Neuronal stem cell (in vitro differentiated cells): ENCODE measurements around the gene RIN3.

Experiments used
- DNase-seq: peaks from one replicate; pipeline ENCODE4 v3.0.0-alpha.2; 2013; ENCODE audit warnings: low spot score
- H2AFZ ChIP-seq: one replicate; pipeline ENCODE4 v1.6.1; 2013; ENCODE audit warnings: mild to moderate bottlenecking, low read length, inconsistent platforms
- H2AK5ac ChIP-seq: 2 replicates; pipeline ENCODE4 v1.6.1; 2013; ENCODE audit warnings: low read depth, mild to moderate bottlenecking, inconsistent platforms, low read length, moderate library complexity, mixed read lengths
- H2BK120ac ChIP-seq: 2 replicates; pipeline ENCODE4 v1.6.1; 2013; ENCODE audit warnings: low read depth, mild to moderate bottlenecking, inconsistent platforms, low read length, moderate library complexity, mixed read lengths
- H2BK12ac ChIP-seq: one replicate; pipeline ENCODE4 v1.6.1; 2013; ENCODE audit warnings: low read length, inconsistent platforms
- H2BK15ac ChIP-seq: 2 replicates; pipeline ENCODE4 v1.6.1; 2013; ENCODE audit warnings: mild to moderate bottlenecking, low read length, inconsistent platforms, mixed read lengths
- H2BK5ac ChIP-seq: one replicate; pipeline ENCODE4 v1.6.1; 2013; ENCODE audit warnings: inconsistent platforms, mild to moderate bottlenecking, low read length, moderate library complexity
- H3K14ac ChIP-seq: one replicate; pipeline ENCODE4 v1.6.1; 2013; ENCODE audit warnings: low read length, inconsistent platforms
- H3K18ac ChIP-seq: 2 replicates; pipeline ENCODE4 v1.6.1; 2013; ENCODE audit warnings: low read length, inconsistent platforms
- H3K23ac ChIP-seq: 2 replicates; pipeline ENCODE4 v1.6.1; 2013; ENCODE audit warnings: low read depth, mild to moderate bottlenecking, mixed read lengths, low read length, inconsistent platforms; ENCODE audit not compliant: poor library complexity
- H3K27ac ChIP-seq: replicated peaks from 3 replicates; pipeline ENCODE4 v1.5.1; 2013; ENCODE audit warnings: low read length, inconsistent platforms
- H3K27me3 ChIP-seq, 3 experiments: 2 replicates each; pipeline ENCODE4 v1.6.1; 2013; ENCODE audit warnings: low read length in 3 of 3, mild to moderate bottlenecking in 2 of 3, inconsistent platforms in 1 of 3, low read depth in 1 of 3, mixed read lengths in 1 of 3, moderate library complexity in 1 of 3; ENCODE audit not compliant: control insufficient read depth in 3 of 3, insufficient read depth in 3 of 3
- H3K36me3 ChIP-seq, 2 donors: replicated peaks in 1 of 2; 2 replicates each; pipeline ENCODE4 v1.6.1; 2013; ENCODE audit warnings: low read length in 2 of 2; ENCODE audit not compliant: control insufficient read depth in 2 of 2, insufficient read depth in 2 of 2
- H3K4ac ChIP-seq: 2 replicates; pipeline ENCODE4 v1.6.1; 2013; ENCODE audit warnings: inconsistent platforms, mild to moderate bottlenecking, low read length, moderate library complexity
- H3K4me1 ChIP-seq, 2 donors: 1 replicate in 1 of 2; 2 replicates in 1 of 2; pipeline ENCODE4 v1.6.1; 2013; ENCODE audit warnings: low read length in 2 of 2, low read depth in 1 of 2; ENCODE audit not compliant: control insufficient read depth in 2 of 2, insufficient read depth in 1 of 2
- H3K4me2 ChIP-seq: one replicate; pipeline ENCODE4 v1.6.1; 2013; ENCODE audit warnings: mild to moderate bottlenecking, low read length, inconsistent platforms; ENCODE audit not compliant: insufficient read depth, poor library complexity, severe bottlenecking
- H3K4me3 ChIP-seq, 2 donors: 2 replicates each; pipeline ENCODE4 v1.5.1; 2013; ENCODE audit warnings: low read length in 2 of 2, mild to moderate bottlenecking in 2 of 2, inconsistent platforms in 1 of 2, moderate library complexity in 1 of 2
- H3K79me1 ChIP-seq: one replicate; pipeline ENCODE4 v1.6.1; 2013; ENCODE audit warnings: low read depth, mild to moderate bottlenecking, inconsistent platforms, low read length, moderate library complexity
- H3K9ac ChIP-seq: one replicate; pipeline ENCODE4 v1.6.1; 2013; ENCODE audit warnings: mild to moderate bottlenecking, low read depth, low read length, inconsistent platforms; ENCODE audit not compliant: poor library complexity
- H3K9me3 ChIP-seq, 2 donors: replicated peaks in 1 of 2; 2 replicates each; pipeline versions ENCODE3 to v1.6.1; 2013; ENCODE audit warnings: low read length in 2 of 2, mild to moderate bottlenecking in 2 of 2, inconsistent platforms in 1 of 2, low read depth in 1 of 2, mixed read lengths in 1 of 2, moderate library complexity in 1 of 2; ENCODE audit not compliant: control insufficient read depth in 2 of 2, insufficient read depth in 1 of 2
- H4K8ac ChIP-seq: one replicate; pipeline ENCODE4 v1.6.1; 2013; ENCODE audit warnings: low read depth, mild to moderate bottlenecking, inconsistent platforms, low read length, moderate library complexity
- H4K91ac ChIP-seq: one replicate; pipeline ENCODE4 v1.6.1; 2013; ENCODE audit warnings: low read length, low read depth, mild to moderate bottlenecking, inconsistent platforms; ENCODE audit not compliant: poor library complexity
- WGBS, 2 donors: extraction: QIAGEN DNeasy Blood & Tissue Kit; methylation state at CpG; one replicate each; pipeline ENCODE4 v1.1.7; 2013; ENCODE audit warnings: missing lambda C conversion rate in 2 of 2, mixed read lengths in 1 of 2; ENCODE audit not compliant: insufficient read length in 2 of 2, insufficient replicate concordance in 1 of 2; ENCODE audit errors: extremely low coverage in 2 of 2; 5-methylcytosine and 5-hydroxymethylcytosine counted together

Gene RIN3

DNA sequence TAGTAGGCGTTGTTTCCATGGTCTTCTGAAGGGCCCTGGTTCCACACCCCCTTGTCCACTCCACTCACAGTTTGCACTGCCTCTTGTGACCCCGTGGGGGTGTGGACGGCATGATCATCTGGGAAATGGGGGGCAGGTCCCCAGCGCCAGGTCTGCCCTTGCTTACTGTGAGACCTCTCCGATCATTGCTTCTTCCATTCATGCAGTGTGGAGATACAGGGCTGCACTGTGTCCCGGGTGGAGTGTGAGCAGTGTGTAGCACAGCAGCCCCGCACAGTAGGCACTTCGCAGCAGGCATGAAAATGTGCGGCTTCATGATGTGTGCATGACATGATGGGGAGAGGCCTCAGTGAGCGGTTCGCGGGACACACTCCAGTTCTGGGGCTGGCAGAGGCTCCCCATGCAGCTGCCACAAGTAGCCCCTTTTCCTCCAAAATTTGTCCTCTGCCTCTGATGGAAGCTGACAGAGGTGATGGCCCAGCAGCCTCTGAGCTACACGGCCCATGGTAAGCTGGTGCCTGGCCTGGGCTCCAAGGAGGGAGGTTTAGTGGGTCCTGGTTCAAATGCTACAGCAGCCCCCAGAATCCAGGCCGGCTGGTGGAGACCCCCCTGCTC is 15.0 kb downstream of the RIN3 start:
- Histone ChIP-seq H2BK5ac (no peak overlapping the region), H2BK15ac (no peak overlapping the region), H3K27ac (no peak overlapping the region), H3K36me3 (no peaks in the 10 kb centered on the region), H2AK5ac (peak overlapping the region; percentile 81), H3K4me2 (no peak overlapping the region), H4K91ac (no peak overlapping the region), H3K9me3 (no peaks in the 10 kb centered on the region), H3K4ac (no peak overlapping the region), H3K9ac (no peak overlapping the region), H3K4me3 (peak overlapping the region in 1 of 2 donors; percentile 24), H3K23ac (no peak overlapping the region), H3K27me3 (no peaks in the 10 kb centered on the region), H2BK120ac (no peak overlapping the region), H2AFZ (no peak overlapping the region), H3K18ac (peak overlapping the region; percentile 3), H4K8ac (no peak overlapping the region), H3K14ac (no peak overlapping the region), H3K4me1 (peaks cover 0 to 3% of the 10 kb centered on the region in 2 donors), H2BK12ac (no peak overlapping the region), H3K79me1 (no peaks in the 10 kb centered on the region)
- no peak for DNase-seq
- WGBS, 2 donors = no CpG with 5 or more reads among the region's 14 CpGs

DNA sequence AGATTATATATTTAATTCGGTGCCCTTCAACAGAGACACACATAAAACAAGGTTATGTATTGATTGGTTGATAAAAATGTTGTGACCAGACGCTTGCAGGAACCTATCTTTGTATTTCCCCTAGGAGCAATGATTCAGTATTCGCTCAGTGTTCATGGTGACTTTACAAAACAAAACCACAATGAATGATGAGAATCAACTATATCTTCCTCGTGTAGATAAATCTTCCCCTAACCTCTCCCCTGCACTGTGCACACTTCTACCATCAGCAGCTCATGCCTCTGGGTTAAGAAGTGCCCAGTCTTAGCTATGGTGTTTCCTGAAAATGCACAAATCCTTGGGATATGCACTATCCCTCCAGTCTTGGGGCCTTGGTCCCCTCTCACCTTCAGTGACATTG is 16.3 kb downstream of the RIN3 start:
- Histone ChIP-seq H3K18ac (no peak overlapping the region), H3K27ac (no peak overlapping the region), H2BK15ac (no peak overlapping the region), H2BK5ac (no peak overlapping the region), H3K79me1 (no peaks in the 10 kb centered on the region), H3K36me3 (no peaks in the 10 kb centered on the region), H3K27me3 (no peaks in the 10 kb centered on the region), H3K4me3 (no peak overlapping the region), H3K4me1 (peaks cover 0 to 3% of the 10 kb centered on the region in 2 donors), H3K4me2 (no peak overlapping the region), H3K14ac (no peak overlapping the region), H2BK120ac (no peak overlapping the region), H3K9ac (no peak overlapping the region), H2AK5ac (no peak overlapping the region), H3K9me3 (no peaks in the 10 kb centered on the region), H2BK12ac (no peak overlapping the region), H4K91ac (no peak overlapping the region), H3K23ac (no peak overlapping the region), H3K4ac (no peak overlapping the region), H4K8ac (no peak overlapping the region), H2AFZ (no peak overlapping the region)
- no CpG with 5 or more reads among the region's 4 CpGs for WGBS, 2 donors
- DNase-seq = no peak

DNA sequence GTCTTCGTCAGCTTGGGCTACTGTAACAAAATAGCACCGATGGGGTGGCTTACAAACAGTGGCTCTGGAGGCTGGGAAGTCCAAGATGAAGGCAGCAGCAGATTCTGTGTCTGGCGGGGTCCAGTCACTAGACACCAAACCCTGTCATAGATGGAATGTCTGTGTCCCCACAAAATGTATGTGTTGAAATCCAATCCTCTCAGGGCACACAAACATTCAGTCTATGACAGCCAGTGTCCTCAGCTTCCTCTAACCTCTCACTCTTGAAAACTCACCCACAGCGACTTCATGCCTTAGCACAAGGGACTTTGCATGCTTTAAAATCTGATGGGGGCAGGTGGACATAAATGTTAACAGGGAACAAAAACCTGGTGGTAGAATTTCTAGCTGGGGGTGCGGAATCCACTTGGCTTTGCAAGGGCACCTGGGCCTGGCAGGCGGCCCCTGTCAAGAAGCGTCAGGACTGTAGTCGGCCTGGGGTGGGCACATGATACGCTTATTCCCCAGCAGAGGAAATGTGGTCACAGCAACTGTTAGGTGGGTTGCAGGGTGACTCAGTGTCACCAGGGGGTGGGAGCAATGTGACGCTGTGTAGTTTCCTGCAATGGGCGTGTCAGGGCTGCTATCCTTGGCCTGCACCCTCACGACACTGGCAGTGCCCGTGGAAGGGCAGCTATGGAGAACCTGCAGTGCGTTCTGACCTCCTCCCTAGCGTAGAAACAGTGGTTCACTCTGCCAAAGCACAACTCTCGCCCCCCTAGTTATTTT is 17.7 kb downstream of the RIN3 start:
- H2BK120ac ChIP-seq = no peak overlapping the region
- H4K8ac ChIP-seq = peak overlapping the region; percentile 57
- no peak overlapping the region for H4K91ac ChIP-seq
- peak overlapping the region; percentile 21 for H2AK5ac ChIP-seq
- H3K4me3 ChIP-seq = no peak overlapping the region
- no peak for DNase-seq
- H3K27ac ChIP-seq = no peak overlapping the region
- peaks cover 1 to 3% of the 10 kb centered on the region in 2 donors for H3K4me1 ChIP-seq
- H3K27me3 ChIP-seq = no peaks in the 10 kb centered on the region
- no peaks in the 10 kb centered on the region for H3K36me3 ChIP-seq
- H3K23ac ChIP-seq = peak overlapping the region; percentile 86
- H3K9me3 ChIP-seq = no peaks in the 10 kb centered on the region
- no peak overlapping the region for H2AFZ ChIP-seq
- peak overlapping the region; percentile 56 for H3K4ac ChIP-seq
- WGBS, 2 donors = no CpG with 5 or more reads among the region's 16 CpGs
- H3K79me1 ChIP-seq = no peaks in the 10 kb centered on the region
- H3K14ac ChIP-seq = no peak overlapping the region
- H2BK12ac ChIP-seq = no peak overlapping the region
- H2BK5ac ChIP-seq = no peak overlapping the region
- no peak overlapping the region for H3K9ac ChIP-seq
- H2BK15ac ChIP-seq = no peak overlapping the region
- no peak overlapping the region for H3K4me2 ChIP-seq
- peak overlapping the region; percentile 8 for H3K18ac ChIP-seq

DNA sequence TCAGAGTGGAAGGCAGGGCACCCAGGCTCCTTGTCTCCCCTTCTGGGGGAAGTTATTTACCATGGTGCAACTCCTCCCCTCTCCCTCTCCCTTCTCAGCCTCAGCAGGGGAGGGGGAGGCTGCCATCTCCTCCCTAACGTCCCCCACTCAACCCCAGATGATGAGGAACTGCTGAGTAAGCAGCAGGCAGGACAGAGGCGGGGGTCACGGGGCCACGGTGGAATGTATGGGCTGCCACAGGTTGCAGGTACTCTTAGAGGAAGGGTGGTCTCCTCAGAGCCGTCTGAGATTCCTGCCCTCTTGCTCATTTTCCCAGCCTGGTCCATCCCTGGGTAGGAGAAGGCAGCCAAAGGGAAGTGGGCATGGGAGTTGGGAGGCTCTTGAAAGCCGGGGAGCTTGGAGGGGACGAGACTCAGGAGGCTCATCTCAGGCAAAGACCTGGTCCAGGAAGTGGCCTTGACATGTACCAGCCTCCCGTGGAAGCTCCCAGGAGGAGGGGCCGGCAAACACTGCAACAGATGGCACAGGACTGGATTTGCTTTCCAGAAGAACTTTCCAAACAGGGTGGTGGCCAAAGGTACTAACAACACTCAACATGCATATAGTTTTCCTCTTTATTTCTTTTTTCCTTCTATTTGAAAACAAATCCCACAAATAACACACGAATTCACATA is 19.0 kb downstream of the RIN3 start:
- no peaks in the 10 kb centered on the region for H3K79me1 ChIP-seq
- H3K36me3 ChIP-seq = no peaks in the 10 kb centered on the region
- no peak overlapping the region for H3K23ac ChIP-seq
- DNase-seq = no peak
- no peak overlapping the region for H2BK12ac ChIP-seq
- H3K9me3 ChIP-seq = no peaks in the 10 kb centered on the region
- no peak overlapping the region for H3K4me2 ChIP-seq
- no peak overlapping the region for H2BK5ac ChIP-seq
- no peak overlapping the region for H4K91ac ChIP-seq
- H3K14ac ChIP-seq = no peak overlapping the region
- H3K27ac ChIP-seq = no peak overlapping the region
- H2BK120ac ChIP-seq = no peak overlapping the region
- peaks cover 1 to 3% of the 10 kb centered on the region in 2 donors for H3K4me1 ChIP-seq
- peak overlapping the region; percentile 64 for H2AK5ac ChIP-seq
- no peak overlapping the region for H4K8ac ChIP-seq
- peak overlapping the region; percentile 29 for H3K18ac ChIP-seq
- no peak overlapping the region for H3K4me3 ChIP-seq
- no peaks in the 10 kb centered on the region for H3K27me3 ChIP-seq
- 100% methylated on average over 1 of the region's 10 CpGs for WGBS, 2 donors
- H2BK15ac ChIP-seq = peak overlapping the region; percentile 77
- no peak overlapping the region for H3K9ac ChIP-seq
- H3K4ac ChIP-seq = no peak overlapping the region
- H2AFZ ChIP-seq = no peak overlapping the region
